Measurements from ENCODE around the gene TTBK1.

DNA sequence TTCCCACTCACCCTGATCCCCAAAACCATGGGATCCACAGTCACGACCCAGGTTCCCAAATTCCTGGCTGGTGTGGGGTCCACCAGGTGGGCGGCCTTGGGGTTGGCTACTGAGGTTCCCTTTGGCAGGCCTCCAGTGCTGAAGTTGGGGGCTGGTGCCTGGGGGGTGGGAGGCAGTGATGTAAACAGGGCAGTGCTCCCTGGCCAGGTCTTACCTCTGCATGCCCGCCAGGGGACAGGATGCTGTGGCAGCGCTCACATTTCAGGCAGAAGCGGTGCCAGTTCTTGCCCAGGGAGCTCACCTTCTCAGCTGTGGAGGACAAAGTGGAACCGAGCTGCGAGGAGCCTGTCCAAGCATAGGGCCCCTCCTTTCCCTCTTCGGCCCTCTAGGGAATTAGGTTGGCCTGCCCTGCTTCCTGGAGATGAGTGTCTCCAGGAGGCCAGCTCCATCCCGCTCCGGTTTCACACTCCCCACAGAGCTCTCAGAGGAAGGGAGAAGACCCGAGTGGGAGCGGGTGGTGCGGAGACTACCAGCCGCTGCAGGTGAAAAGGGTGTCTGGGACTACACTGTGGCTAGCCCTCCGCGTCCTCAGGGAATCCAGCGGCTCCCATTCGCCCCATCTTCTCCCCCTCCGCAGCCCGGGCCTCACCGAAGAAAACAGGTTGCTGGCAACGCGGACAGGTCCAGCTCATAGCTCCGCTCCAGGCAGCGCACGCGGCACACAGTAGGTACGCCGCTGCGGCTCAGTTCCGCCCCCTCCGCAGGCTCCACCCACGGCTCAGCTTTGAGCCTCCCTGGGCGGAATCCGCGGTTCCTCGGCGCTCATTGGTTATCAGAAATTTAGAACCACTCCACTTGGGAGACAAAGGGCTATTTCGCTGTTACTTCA lies 65.1 kb downstream of the TTBK1 start, which contains the start of gene CRIP3:
- TF ChIP-seq, protein P1, sequence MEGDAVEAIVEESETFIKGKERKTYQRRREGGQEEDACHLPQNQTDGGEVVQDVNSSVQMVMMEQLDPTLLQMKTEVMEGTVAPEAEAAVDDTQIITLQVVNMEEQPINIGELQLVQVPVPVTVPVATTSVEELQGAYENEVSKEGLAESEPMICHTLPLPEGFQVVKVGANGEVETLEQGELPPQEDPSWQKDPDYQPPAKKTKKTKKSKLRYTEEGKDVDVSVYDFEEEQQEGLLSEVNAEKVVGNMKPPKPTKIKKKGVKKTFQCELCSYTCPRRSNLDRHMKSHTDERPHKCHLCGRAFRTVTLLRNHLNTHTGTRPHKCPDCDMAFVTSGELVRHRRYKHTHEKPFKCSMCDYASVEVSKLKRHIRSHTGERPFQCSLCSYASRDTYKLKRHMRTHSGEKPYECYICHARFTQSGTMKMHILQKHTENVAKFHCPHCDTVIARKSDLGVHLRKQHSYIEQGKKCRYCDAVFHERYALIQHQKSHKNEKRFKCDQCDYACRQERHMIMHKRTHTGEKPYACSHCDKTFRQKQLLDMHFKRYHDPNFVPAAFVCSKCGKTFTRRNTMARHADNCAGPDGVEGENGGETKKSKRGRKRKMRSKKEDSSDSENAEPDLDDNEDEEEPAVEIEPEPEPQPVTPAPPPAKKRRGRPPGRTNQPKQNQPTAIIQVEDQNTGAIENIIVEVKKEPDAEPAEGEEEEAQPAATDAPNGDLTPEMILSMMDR (IDR thresholded peaks at IDR 0.05), result no peak
- TF ChIP-seq POLR2A (IDR thresholded peaks at IDR 0.05), result no peak
